CD4-positive, alpha-beta T cell treated with Interleukin-4 for 4 hours (primary cell): ENCODE results near the gene SPINT1.

Experiments used
- DNase-seq: peaks from one replicate; pipeline ENCODE4 v3.0.0-alpha.2; 2020

SPINT1 gene

DNA sequence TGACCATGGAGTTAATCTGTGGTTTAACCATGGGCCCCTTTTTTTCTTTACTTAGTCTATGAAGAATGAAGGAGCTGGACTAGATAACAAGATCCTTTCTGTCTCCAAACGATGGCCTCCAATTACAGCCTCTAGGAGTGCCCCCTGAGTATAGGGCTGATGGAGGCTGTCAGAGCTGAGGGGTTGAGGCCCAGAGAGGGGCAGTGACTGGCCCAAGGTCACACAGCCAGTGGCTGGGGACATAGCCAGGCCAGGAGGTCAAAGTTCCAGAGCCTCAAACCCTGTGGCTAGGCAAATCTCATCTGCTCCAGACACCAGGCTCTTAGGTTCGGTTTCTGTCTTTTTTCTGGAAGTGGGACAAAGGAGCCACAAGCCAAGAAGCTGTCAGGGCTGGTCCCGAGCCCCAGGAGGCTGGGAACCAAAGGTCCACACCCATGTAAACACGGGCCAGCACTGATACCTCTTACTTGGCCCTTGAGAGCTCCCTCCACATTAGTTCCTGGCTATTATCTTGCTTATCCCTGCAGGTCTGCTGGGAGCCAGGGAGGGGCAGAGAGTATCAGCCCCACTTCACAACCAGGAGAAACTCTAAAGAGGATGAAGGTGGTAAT lies 19.9 kb downstream of the SPINT1 start:
- no peak for DNase-seq

DNA sequence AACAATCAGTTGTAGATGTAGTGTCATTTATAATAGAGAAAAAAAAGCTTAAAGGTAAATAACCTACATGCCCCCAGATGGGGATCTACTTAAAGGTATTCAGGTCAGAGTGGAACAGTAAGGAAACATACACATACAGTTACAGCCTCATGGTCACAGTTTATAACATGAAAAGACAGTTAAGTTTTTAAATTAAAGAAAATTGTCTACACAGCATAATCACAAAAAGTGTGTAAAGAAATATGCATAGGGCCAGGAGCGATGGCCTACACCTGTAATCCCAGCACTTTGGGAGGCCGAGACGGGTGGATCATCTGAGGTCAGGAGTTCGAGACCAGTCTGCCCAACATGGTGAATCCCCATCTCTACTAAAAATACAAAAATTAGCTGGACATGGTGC lies 23.4 kb downstream of the SPINT1 start:
- no peak for DNase-seq

DNA sequence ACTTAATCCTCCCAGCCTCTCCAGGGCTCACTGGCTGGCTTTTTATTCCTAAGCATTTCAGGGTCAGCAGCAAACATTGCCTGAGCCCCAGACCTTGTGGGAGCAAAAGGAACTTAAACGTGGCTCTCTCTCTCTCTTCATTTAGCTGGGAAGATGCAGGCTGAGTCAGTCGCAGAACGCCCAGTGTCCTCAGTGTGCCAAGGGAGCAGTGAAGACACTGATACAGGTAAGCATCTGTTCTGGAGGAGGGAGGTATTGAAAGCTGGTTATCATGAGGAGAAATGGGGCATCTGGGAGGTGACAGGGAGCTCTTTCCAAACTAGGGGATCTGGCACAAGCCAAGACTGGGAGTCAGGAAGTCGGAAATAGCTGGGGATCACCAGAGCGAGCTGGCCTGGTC lies 25.8 kb downstream of the SPINT1 start:
- no peak for DNase-seq

DNA sequence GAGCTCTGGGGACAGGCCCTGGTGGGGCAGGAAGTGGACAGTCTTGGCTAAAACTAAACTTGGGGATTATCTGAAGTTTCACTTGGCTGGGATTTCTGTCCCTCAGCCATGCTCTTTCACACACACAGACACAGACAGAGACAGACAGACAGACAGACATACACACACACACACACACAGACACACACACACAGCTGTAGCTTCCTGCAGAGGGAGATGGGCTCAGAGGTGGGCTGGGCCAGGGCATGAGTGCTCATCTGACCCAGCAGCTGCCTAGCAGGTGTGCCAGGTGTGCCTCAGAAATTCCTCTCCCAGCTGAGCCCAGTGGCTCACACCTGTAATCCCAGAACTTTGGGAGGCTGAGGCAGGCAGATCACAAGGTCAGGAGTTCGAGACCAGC lies 26.9 kb downstream of the SPINT1 start:
- DNase-seq: no peak

DNA sequence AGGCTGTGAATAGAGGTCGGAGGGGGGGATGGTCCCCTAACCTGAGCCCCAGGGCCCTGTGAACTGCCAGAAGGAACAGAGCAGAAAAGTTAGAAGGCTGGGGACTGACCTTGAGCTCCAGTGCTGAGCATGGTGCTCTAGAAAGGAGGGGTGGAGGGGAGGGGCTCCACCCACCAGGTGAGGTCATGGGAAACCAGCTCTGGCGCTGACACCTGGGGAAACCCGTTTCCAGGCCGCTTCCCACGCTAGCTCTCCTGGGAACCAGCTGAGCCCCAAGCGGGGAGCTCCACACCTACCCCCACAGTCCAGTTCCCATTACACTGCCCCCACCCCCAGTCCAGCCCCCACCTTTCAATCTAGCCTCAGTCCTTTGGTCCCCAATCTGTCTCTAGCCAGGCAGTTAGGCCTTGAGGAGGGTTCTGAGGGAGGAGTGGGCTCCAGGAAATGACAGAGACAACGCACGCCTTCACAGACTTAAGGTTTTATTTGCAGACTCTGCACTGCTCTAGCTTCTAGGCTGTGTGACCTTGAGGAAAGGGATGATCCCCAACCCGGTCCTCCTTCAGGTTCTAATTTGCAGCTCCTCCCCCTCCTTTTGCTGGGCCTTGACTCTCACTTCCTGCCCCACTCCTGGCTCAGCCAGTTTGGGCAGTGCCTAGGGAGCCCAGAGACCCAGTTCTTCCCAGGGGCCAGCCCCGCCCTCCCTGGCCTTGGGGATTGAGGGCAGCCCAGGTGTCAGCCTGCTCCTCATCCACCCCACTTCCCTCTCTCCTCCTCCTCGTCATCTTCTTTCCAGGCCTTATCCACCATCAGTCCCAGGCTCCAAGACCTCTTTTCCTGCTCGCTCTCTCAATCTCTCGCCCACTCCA lies 28.1 kb downstream of the SPINT1 start:
- DNase-seq: no peak

DNA sequence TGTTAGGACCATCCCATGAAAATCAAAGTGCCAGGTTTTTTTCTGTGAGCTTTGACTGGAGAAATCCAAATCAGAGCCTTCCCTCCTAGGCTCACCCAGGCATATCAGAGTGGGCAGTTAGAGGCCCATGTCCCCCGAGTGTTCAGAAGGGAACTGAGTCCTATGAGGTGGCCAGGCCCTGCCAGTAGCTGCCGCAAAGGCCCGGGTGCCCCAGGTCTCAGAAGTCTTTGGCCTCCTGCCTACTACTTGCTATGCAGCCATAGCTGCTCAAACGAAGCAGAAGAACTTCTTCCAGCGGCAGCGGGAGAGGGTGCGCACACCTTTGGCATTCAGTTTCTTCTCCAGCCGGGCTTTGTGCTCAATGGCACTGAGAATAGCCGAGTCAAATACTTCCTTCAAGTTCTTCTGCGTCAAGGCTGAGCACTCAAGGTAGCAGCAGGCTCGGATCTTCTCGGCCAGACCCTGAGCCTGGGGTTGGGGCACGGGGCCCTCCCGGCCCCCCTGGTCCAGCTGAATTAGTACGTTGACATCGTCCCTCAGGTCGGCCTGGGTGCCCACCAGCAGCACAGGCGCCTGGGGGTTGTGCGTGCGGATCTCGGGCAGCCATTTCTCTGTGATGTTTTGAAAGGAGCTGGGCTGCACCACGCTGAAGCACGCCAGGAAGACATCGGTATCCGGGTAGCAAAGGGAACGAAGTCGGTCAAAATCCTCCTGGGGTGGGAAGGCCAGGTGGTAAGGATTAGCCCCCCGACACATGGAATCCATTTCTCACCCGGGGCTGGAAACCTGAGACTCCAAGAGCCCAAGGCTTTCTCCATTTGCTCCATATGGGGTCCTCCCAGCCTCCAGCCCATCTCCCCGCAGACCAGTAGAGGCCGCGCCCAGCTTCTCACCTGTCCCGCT lies 29.2 kb downstream of the SPINT1 start:
- DNase-seq: no peak

DNA sequence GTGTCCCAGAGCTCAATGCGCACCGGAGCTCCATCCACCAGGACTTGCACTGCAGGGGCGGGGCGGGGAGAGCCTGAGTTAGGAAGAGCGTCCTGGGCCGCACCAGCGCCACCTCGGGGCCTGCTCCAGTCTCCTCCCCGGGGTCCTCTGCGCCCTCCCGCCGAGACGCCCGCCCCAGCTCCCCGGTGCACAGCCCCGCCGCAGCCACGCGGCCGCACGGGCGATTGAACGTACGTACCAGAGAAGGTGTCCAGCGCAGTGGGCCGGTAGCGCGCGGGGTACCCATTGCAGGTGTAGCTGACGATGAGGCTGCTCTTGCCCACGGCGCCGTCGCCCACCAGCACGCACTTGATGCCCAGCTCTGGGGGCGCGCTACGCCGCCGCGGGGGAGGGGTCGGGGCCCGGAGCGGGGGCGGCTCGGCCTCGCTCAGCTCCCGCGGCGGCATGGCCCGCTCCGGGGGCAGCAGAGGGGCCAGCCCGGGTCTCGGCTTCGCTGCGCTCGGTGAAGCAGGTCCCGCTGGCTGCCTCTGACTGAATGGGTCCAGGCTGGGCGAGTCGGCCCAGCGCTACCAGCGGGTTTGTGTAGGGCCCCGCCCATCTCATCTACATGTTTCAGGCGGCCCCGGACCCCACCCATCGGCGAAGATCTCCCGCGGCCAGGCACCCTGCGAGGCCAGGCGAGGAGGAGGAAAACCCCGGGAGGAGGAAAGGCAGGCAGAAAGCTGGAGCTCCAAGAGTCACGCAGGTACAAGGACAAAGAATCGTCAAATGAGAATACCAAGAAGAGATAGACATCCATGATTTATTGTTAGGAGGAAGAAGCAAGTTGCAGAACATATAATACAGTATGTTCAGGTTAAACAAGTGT lies 30.1 kb downstream of the SPINT1 start, which contains the start of gene RHOV:
Gene RHOV (minus strand): TSS at position 541 of the 868 bp plus-strand sequence. CDS start 95 bp downstream, at position 446.
- DNase-seq: peak; percentile 41

DNA sequence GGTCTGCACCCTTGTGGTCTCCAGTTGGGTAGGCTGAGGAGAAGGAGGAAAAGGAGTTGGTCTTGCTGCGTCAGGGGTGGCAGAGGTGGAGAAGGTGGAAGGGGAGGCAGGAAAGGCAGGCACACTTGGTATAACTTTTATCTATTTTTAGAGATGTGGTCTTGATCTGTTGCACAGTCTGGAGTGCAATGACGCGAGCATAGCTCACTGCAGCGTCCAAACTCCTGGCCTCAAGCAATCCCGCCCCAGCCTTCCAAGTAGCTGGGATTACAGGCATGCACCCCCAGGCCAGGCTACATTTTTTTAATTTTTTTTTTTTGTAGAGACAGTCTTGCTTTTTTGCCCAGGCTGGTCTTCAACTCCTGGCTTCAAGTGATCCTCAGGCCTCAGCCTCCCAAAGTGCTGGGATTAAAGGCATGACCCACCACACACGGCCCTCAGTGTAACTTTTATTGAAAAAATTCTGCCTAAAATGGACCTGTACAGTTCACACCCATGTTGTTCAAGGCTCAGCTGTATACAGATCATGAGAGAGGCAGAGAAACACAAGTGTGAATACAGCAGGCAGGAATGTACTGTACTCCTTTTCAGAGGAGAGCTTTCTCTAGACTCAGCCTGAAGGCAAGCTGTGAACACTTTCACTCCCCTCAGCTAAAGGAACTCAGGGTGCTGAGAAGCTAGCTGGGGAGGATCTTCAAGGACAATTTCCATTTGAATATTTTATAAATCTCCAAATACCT lies 32.3 kb downstream of the SPINT1 start:
- no peak for DNase-seq

DNA sequence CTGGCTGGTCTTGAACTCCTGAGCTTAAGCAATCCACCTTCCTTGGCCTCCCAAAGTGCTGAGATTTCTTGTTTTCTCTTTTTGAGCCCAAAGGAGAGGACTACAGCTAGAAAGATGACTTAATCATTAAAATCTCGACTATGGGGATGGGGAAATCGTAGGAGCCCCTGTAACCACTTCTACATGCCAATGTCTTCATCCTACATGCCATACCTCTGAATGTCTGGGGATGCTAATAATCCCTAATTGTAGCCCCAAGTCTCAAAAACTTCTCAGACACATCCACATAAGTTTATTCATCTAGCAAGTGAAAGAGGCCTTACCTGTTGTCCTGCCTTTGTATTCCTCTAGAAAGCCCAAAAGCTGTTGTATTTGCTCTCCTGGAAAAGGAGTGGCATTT lies 33.8 kb downstream of the SPINT1 start:
- no peak for DNase-seq

DNA sequence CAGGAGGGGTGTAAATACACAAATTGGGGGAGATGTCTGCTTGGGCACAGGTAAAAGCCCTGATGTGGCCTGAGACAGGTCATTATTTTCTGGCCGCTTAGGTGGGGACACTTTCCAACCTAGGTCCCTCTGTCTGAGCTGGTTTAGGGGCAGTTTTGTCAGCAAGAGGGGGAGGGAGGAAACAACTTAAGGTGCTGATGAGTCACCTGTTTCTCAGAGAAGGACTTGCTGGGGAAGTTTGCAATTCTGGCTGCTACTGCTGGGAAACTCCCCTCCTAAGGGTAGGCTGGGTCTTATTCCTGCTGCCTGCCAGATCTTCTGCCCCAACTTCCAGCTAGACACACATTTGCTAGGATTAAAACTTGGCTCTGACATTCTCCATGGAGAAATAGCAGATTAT lies 34.9 kb downstream of the SPINT1 start:
- DNase-seq: peak; percentile 45

DNA sequence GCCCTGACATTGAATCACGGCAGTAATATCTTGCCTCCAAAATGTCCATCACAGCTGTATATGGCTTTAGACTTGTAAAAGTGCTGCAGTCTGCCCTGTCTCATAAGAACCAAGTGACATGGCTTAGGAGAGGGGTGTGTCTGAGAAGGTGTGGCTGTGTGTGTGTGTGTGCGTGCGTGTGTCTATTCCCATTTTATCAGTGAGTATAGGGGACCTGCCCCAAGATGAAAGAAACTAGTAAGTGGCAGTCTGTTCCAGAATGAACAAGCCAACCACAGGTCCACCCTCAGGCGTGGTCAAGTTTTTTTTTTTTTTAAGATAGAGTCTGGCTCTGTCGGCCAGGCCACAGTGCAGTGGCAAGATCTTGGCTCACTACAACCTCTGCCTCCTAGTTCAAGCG lies 35.8 kb downstream of the SPINT1 start:
- no peak for DNase-seq

DNA sequence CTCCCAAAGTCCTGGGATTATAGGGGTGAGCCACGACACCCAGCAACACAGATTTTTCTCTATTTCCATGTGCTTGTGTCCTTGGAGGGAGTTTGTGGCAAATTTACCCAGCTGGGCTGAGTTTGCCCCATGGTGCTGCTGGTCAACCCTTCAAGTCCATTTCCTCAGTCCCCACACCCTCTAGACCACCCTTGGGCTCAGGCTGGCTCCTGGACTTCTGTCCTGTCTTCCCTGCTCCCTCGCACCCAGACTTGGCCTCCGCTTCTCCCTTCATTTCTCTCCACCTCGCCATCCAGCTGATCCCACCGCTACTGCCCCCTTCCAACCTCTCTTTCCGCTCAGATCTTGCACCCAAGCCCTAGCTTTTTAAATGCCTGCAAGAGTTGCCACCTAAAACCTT lies 37.5 kb downstream of the SPINT1 start:
- DNase-seq: no peak

DNA sequence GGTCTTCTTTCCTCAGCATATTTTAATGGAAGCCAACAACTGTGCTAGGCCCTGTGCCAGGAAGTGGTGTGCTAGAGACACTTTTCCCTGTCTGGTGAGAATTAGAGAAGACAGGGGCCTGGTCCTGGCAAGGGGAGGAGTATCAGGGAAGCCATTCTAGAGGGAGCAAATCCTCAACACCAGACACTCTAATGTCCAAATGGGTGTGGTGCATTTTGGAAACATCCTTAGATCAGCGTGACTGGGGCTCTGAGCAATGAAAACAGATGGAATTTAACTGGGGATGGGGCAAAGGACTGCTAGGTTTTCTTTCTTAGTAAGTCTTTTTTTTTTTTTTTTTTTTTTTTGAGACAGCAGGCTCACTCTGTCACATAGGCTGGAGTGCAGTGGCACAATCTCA lies 42.7 kb downstream of the SPINT1 start:
- no peak for DNase-seq

DNA sequence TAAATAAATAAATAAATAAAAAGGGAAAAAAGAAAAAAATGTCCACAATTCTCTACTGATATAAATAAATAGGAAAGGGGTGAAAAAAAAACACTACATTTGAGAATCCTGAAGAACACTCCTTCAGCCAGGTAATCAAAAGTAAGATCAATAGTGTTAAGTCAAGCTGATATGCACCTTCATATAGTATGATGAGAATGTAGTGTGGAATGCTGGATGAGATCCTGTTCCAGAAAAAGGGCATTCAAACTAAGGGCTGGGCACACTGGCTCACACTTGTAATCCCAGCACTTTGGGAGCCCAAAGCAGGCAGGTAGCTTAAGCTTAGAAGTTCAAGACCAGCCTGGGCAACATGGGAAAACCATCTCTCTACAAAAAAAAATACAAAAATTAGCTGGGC lies 45.3 kb downstream of the SPINT1 start:
- DNase-seq: no peak

DNA sequence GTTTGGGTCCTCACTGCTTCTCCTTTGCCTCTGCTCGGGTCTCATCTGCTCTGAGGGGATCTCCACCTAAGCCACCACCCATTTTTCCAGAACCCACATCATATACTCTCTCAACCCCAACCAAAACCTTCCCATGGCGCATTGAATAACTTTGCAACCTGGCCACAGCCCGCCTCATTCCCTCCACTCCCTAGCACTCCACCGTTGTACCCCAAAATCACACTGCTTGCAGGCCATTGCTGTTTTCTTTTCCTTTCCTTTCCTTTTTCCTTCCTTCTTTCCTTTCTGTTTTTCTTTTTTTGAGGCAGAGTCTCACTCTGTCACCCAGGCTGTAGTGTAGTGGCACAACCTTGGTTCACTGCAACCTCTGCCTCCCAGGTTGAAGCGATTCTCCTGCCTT lies 47.3 kb downstream of the SPINT1 start:
- no peak for DNase-seq

DNA sequence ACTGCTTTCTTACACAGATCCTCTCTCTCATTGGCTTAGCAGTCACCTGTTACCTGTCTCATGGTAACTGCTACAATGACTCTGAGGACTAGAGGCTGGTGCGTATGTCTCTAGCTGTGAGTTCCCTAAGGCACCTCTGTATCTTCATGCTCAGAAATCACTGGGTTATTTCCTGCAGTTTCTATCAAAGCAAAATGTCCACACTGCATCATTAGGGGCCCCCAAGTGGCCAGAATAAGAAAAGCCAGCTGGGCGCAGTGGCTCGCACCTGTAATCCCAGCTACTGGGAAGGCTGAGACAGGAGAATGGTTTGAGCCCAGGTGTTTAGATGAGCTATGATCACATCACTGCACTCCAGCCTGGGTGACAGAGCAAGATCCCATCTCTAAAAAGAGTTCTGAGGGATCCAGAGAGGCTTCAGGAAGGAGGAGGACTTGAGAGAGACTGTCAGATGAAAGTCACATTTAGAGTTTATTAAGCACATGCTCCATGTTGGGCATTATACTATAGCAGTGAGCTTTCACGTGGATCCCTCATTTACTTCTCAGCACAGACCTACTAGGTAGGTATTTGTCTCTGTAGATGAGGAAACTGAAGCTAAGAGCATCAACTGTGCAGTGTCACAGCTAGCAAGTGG lies 48.1 kb downstream of the SPINT1 start:
- peak; percentile 44 for DNase-seq

DNA sequence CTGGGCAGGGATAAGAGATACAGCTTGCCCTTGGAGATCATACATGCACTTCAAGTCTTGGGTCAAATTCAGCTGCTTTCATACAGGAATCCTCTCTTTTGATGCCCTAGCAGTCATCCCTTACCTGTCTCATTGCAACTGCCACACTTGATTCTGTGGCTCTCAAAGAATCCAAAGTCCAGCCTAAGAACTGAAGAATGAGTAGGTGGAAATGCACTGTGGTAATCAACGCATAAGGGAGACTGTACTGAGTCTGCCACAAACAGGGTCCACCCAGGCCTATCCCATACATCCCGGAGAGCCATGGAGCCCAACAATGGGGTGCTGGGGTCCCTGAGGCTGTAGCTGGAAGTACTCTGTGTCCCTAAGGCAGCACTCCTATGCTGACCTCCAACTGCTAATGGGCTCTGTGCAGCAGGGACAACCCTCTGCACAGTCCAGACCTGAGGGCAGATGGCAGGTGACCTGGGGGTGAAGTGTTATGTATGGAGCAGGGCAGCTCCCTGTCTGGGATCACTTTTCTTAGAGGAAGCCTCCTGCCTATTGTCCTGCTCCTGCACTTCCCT lies 48.7 kb downstream of the SPINT1 start:
- DNase-seq: no peak

DNA sequence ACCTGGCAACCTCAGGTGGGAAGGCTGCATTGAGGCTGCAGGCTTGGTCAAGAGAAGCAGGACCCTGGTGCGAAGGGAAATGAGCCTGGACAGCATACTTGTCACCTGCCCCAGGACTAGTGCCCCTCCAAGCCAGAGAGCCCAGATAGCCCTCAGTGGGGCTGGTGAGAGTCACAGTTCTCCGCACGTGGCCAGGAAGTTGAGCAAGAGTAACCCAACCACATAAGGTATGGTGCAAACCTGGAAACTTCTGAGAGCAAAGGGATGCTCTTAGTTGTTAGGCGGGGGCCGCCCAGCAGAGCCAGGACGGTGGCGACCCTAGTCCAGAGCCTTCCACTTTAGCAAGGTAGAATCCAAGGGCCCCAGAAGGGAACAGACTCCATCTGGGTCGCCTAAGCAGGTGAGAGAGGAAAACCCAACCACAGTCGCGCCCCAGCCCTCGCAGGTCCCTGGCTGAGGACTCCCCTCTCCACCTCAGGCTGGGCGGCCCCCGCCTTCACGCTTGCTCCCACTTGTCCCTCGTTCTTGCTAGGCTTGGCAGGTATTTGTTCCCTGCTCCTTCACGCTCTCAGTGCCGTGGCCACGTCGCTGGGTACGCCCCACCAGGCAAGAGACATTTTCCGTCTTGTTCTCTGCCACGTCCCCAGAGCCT lies 49.3 kb downstream of the SPINT1 start:
- no peak for DNase-seq

DNA sequence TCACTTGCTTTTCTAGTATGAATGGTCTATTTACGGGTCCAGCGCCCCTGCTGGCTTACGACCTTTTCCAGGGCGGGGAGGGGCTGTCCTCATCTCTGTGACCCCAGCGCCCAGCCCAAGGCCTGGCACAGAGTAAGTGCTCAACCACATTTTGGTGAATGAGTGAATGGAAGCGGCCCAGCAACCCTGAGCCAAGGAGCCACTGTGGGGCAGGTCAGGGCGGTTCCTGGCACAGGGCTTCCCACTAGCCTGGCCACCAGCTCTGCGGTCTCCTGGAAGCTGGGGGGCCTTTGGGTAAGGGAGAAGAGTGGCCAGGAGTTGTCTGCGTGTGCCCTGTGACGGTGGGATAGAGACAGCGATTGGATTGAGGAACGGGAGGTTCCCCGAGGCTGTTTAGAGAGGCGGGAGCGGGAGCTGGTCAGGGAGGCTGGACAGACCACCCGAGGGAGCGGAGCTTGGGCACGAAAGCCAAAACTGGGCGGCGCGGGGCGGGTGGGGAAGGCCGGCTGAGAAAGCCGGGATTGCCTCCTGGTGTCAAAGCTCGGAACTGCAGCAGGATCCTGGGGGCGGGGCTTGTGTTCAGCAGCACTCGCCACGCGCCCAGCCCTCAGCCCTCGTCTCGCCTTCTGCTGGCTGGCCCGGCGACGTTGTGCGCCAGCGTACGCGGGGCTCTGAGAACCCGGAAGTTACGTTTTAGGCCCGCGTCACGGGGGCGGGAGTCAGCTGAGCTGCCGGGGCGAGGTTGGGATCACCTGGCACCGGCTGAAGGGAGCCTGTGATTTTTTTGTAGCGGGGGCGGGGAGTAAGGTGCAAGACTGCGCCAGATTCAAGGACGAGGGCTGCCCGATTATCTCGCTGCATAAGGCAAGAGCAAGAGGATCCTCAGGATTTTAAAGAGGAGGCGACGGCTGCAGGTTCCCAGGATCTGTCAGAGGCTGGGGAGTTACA lies 50.2 kb downstream of the SPINT1 start, which contains the start of gene VPS18:
Gene VPS18 (plus strand): TSS at position 718 of the 948 bp plus-strand sequence. CDS start 319 bp downstream, outside the sequence.
- peak; percentile 96 for DNase-seq
